GM19240 (cell line): Measurements from ENCODE around the gene STK32B.
"Not testable (repeated sequence)": the region's sequence is repeated elsewhere in the genome, so short reads cannot be mapped to it uniquely, and the experiment has no call there.

Experiments
- DNase-seq: peaks from one replicate; pipeline ENCODE4 v3.0.0; 2011; ENCODE audit warnings: low spot score; ENCODE audit not compliant: insufficient read length

The STK32B gene

DNA sequence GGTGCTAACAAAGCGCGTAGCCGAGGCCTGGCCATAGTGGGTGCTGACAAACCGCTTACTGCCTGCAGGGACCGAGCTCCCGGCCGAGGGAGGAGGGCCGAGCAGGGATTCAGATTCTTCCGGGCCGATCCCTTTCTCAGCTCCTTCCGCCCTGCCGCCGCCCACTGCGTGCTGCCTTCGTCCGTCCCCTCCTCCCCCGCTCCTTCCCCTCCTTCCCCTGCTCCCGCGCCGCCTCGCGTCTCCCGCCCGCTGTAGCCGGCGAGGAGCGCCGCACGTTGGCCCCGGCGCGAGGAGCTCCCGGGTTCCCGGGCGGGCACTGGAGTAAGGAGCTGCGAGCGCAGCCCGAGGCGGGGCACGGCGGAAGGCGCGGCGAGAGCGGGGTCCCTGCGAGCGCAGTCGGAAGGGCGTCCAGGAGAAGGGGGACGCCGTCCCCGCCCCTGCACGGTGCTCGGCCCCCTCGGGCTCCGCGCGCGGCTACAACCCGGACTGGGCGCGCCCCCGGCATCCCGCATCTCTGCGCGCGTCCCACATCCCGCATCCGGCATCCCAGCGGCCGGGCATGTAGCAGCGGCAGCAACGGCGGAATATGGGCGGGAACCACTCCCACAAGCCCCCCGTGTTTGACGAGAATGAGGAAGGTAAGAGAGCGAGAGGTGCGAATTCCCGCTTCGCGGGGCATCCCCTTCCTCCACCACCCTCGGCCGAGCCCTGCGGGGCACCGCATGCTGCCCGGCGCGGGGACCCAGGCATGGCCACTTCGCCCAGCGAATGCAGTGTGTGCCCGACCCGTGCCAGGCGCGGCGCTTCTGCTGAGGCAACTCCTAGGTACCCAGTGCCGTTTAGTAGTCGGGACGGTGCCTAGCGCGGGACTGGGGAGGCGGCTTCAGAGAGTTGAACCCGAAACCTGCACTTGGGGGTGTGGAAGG is at the start of gene STK32B:
STK32B (plus strand) TSS at position 203 of the 926 bp plus-strand sequence.
- DNase-seq = no peak

DNA sequence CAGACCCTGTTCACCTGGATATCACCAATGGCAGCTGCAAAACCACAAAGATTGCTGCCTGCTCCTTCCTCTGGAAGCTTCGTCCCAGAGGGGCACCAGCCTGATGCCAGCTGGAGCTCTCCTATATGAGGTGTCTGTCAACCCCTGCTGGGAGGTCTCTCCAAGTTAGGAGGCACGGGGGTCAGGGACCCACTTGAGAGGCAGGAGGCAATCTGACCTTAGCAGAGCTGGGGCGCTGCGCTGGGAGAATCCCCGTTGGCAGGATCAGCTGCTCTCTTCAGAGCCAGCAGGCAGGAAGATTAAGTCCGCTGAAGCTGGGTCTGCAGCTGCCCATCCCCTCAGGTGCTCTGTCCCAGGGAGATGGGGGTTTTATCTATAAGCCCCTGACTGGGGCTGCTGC is 49.6 kb upstream of the STK32B start:
- not testable (repeated sequence) for DNase-seq

DNA sequence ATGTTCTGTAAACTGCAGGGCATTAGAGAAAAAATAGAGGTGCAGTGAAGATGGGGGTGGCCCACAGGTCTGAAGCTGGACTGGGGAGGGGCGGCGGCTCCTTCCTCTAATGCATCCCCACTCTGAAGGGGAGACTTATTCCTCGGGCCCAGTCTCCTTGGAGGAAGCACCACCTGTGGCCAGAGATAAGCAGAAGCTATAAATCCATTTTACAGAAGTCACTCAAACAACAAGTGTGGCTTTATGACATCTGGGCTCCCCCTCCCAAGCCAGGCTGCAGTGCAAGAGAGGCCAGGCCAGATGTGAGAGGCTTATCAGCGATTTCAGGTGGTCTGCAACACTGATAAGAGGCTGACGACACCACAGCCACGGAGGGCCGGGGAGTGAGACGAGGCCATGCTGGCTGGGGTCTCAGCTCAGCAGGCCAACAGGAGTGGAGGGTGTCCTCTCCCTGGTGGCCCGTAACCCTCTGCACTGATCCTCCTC is 47.9 kb upstream of the STK32B start:
- DNase-seq = no peak

- no peak for DNase-seq
Measured at GRCh38 chr4:5003918-5004317, 47.4 kb upstream of the STK32B start.

DNA sequence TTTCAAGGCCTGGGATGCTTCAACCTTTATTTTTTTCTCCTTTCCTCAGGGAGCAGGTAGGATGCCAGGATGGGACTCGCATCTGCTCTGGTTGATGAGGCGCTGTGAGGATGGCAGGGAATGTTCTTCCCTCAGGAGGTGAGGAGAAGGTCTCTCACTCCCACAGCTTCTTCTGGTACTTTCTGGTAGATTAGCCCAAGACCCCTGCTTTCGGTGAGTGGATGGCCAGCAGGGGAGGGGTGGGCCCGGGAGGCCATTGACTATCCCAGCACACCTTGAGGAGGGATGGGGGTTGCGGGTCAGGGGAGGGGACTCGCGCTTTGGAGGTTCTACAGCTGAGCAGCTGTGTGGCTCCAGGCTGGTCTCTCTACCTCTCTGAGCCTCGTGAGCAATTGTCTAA is 46.8 kb upstream of the STK32B start:
- no peak for DNase-seq

DNA sequence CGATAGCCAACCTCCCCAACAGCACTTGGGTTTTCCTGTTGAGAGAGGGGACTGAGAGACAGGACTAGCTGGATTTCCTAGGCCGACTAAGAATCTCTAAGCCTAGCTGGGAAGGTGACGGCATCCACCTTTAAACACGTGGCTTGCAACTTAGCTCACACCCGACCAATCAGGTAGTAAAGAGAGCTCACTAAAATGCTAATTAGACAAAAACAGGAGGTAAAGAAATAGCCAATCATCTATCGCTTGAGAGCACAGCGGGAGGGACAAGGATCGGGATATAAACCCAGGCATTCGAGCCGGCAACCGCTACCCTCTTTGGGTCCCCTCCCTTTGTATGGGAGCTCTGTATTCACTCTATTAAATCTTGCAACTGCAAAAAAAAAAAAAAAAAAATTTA is 44.3 kb upstream of the STK32B start:
- DNase-seq = not testable (repeated sequence)

DNA sequence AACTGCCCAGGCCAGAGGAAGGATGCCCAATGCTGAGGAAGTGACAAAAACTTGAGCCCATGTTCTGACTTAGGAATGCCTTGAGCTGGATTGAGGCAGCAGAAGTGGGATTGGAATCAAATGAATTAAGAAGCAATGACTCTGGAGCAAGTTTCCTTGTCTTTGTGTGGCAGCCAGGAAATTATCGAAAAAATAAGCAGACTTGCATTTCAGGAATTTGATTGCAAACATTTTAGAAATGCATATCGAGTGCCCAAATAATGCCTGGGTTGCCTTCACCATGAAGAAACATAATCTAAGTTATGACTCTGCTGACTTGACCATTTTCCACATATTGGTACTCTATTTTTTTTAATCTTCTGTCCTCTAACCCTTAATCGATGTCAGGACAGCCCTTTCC is 41.5 kb upstream of the STK32B start:
- DNase-seq = no peak

DNA sequence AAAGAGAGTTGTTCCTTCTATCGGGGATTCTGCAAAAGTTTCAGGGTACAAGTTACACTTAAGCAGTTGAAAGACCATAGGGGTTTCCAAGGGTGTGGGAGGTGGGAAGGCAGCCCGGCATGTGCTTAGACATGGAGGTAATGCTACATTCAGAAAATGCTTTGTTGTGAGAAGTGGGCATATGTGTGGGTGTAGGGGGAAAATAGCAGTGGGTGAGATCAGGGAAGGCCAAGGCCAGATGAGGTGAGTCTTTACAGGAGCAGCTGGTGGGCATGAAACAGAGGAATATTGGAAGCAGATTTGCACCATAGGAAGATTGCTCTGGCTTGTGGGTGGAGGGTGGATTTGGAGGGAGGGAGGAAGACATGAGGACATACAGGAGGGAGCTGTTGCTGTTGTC is 40.3 kb upstream of the STK32B start:
- no peak for DNase-seq

GRCh38 chr4:5012244-5012898 is 38.9 kb upstream of the STK32B start:
- DNase-seq = no peak

DNA sequence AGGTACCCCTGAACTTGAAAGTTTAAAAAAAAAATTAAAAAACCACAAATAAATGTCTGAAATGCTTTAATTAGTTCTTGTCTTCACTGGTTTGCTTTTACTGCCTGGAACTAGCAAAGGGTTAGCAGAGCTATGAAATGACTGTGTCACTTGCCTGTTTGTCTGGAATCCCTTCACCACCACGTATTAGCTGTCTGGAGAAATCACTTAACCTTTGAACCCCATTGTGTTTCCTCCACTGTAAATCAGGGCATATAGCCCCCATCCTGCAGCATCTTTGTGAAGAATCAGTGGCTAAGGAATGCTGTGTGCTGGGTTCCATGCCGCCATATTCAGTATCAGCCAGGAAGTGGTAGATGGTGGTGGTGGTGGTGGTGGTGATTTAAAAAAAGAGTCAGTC is 38.3 kb upstream of the STK32B start:
- no peak for DNase-seq

GRCh38 chr4:5014007-5014682 is 37.1 kb upstream of the STK32B start:
- no peak for DNase-seq

DNA sequence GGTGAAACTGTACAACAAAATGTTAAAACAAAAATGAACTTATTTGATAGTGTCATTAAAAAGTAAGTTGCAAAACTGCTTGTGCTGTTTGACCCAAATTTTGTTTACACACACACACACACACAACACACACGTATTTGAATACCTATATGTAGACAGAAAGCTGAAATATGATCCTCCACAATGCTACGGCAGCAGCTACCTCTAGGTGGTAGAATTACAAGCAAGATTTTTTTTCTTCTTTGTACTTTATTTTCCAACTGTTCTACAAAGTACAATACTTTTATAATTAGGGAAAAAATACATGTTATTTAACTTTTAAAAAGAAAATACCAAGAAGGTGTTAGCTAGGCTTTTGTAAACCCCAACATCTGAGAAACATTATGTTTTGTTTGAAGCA is 33.2 kb upstream of the STK32B start:
- DNase-seq = no peak

- DNase-seq = no peak
Measured at GRCh38 chr4:5018603-5019002, 32.7 kb upstream of the STK32B start.

GRCh38 chr4:5019274-5019673 is 32.0 kb upstream of the STK32B start, which contains the start of gene CYTL1:
TSS of gene CYTL1 (minus strand) at chr4:5019458. CDS start at chr4:5019445, 13 bp downstream.
- DNase-seq = no peak

DNA sequence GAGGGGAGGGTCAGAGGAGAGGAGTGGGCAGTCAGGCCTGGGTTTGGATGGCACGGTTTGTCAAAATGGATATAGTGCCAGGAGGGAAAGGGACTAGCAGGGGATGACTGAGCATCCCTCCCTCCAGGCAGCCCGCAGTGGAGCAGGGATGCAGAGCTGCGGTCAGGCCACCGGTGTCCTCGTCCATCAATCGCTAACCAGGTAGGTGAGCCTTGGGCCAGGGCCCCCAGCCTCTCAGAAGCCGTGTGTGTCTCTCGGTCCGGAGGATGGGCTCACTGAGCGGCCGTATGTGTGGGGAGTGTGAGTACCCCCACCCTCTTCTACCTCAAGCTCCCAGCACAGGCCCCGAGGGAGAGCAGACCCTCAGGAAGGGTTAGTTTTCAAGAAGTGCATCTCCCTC is 31.5 kb upstream of the STK32B start:
- DNase-seq = no peak

GRCh38 chr4:5020341-5020740 is 30.9 kb upstream of the STK32B start:
- DNase-seq = no peak

- no peak for DNase-seq
Measured at GRCh38 chr4:5021546-5021945, 29.7 kb upstream of the STK32B start.

DNA sequence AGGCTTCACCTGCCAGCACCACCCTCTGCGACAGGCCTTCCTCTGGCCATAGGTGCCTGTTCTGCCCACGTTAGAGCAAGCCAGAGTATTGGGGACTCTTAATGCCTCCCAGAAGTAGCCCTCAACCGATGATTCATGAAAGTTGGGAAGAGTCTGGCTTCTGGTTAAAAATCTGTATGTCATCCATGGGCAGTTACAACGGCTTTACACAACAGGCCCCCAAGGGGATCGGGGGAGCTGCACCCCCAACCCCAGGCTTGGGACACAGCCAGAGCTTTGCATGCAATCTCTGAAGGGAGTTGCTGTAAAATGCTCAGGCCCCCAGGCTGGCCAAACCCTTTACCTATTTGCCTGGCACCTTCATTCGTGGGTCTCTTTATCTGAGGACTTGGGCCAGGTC is 26.6 kb upstream of the STK32B start:
- no peak for DNase-seq

DNA sequence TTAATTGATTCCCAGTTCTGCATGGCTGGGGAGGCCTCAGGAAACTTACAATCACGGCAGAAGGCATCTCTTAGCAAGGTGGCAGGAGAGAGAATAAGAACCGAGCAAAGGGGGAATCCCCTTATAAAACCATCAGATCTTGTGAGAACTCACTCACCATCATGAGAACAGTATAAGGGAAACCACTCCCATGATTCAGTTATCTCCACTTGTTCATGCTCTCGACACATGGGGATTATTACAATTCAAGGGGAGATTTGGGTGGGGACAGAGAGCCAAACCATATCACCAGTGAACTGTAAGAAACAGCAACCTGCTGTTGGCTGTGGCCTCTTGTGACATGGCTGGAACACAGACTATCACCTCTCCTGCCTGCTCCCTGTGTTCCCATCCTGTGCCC is 24.9 kb upstream of the STK32B start:
- DNase-seq = no peak

DNA sequence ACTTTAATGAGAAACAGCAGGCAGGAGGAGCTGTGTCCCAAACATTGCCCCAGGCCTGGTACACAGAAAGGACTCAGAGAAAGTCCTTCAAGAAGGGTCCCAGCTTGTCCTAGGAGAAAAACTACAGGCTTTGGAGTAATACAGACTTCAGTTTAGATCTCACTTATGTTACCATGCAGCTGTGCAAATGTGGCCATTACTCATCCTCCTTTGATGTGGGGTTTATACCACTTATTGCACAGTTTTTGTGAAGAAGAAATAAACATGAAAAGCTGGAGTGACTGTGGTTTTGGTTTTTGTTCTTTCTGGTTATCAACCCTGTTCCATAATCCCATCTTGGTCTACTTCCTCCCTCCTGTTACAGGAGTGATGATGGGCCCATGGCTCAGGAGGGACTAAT is 23.9 kb upstream of the STK32B start:
- no peak for DNase-seq

DNA sequence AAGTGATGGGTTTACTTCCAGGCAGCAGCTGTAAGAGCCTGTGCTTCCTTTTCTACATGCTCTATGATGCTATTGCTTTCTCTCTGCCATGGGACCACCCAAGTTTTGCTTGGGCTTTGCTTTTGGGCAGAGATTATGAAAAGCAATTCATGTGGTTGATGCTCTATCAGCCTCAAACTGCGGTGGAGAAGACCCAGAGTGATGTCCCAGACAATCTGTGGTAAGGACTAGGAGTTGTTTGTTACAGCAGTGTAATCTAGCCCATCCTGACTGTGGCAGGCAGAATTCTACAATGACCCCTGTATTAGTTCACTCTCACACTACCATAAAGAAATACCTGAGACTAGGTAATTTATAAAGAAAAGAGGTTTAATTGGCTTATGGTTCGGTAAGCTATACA is 22.8 kb upstream of the STK32B start:
- no peak for DNase-seq

GRCh38 chr4:5029447-5029846 is 21.8 kb upstream of the STK32B start:
- DNase-seq = no peak
